ENCODE data around the gene CCR5AS.
"Not testable (repeated sequence)": the region's sequence is repeated elsewhere in the genome, so short reads cannot be mapped to it uniquely, and the experiment has no call there.

Gene CCR5AS

GRCh38 chr3:46431905-46432304 is 25.0 kb upstream of the CCR5AS start:
- DNase-seq (ENCODE audit: missing footprints); ATAC-seq; intact Hi-C loops (cut with DNase I): not testable (repeated sequence)

GRCh38 chr3:46430879-46431278 is 24.0 kb upstream of the CCR5AS start:
- DNase-seq (ENCODE audit: missing footprints); ATAC-seq; intact Hi-C loops (cut with DNase I): not testable (repeated sequence)

- DNase-seq (ENCODE audit: missing footprints) (no peak), ATAC-seq (no peak)
- intact Hi-C loops (cut with DNase I) = loop anchor here (5.0 kb wide), 1 partner anchor 152 kb away; no protein-coding TSS in a partner anchor
Observed at GRCh38 chr3:46429671-46430070, 22.8 kb upstream of the CCR5AS start.

- intact Hi-C loops (cut with DNase I) = loop anchor here (5.0 kb wide), 1 partner anchor 152 kb away; no protein-coding TSS in a partner anchor
- no peak for ATAC-seq
- DNase-seq (ENCODE audit: missing footprints) = no peak
Observed at GRCh38 chr3:46429250-46429649, 22.4 kb upstream of the CCR5AS start.

GRCh38 chr3:46427916-46428833 is 21.3 kb upstream of the CCR5AS start:
- ATAC-seq = peak; percentile 98
- no peak for DNase-seq (ENCODE audit: missing footprints)
- intact Hi-C loops (cut with DNase I) = loop anchor here (5.0 kb wide), 1 partner anchor 151 kb away; no protein-coding TSS in a partner anchor

- not testable (repeated sequence) for DNase-seq (ENCODE audit: missing footprints); ATAC-seq
- intact Hi-C loops (cut with DNase I) = loop anchor here (5.0 kb wide), 1 partner anchor 150 kb away; no protein-coding TSS in a partner anchor
Observed at GRCh38 chr3:46427404-46427803, 20.5 kb upstream of the CCR5AS start.

- not testable (repeated sequence) for ATAC-seq
- intact Hi-C loops (cut with DNase I) = loop anchor here (5.0 kb wide), 1 partner anchor 149 kb away; no protein-coding TSS in a partner anchor
Observed at GRCh38 chr3:46426476-46426875, 19.6 kb upstream of the CCR5AS start.

GRCh38 chr3:46423588-46423987 is 16.7 kb upstream of the CCR5AS start:
- intact Hi-C loops (cut with DNase I) = no loop called here
- DNase-seq (ENCODE audit: missing footprints) = no peak
- no peak for ATAC-seq

More at GRCh38 chr3:46426476-46426875, 19.6 kb upstream of the CCR5AS start:
- not testable (repeated sequence) for DNase-seq (ENCODE audit: missing footprints)

GRCh38 chr3:46422617-46423016 is 15.8 kb upstream of the CCR5AS start:
- DNase-seq (ENCODE audit: missing footprints) = no peak
- intact Hi-C loops (cut with DNase I) = no loop called here
- no peak for ATAC-seq

GRCh38 chr3:46420931-46421330 is 14.1 kb upstream of the CCR5AS start:
- ATAC-seq (no peak), DNase-seq (ENCODE audit: missing footprints) (no peak)
- intact Hi-C loops (cut with DNase I) = no loop called here

GRCh38 chr3:46419816-46420215 is 12.9 kb upstream of the CCR5AS start:
- ATAC-seq (no peak), DNase-seq (ENCODE audit: missing footprints) (no peak)
- intact Hi-C loops (cut with DNase I) = no loop called here

GRCh38 chr3:46417841-46418611 is 11.2 kb upstream of the CCR5AS start:
- intact Hi-C loops (cut with DNase I) = no loop called here
- DNase-seq (ENCODE audit: missing footprints) = no peak
- no peak for ATAC-seq

GRCh38 chr3:46416811-46417510 is 10.1 kb upstream of the CCR5AS start:
- peak; percentile 51 for ATAC-seq
- intact Hi-C loops (cut with DNase I) = no loop called here
- no peak for DNase-seq (ENCODE audit: missing footprints)

- no peak for DNase-seq (ENCODE audit: missing footprints)
- no peak for ATAC-seq
- intact Hi-C loops (cut with DNase I) = no loop called here
Observed at GRCh38 chr3:46416125-46416810, 9.4 kb upstream of the CCR5AS start.

- DNase-seq (ENCODE audit: missing footprints) = no peak
- intact Hi-C loops (cut with DNase I) = no loop called here
- no peak for ATAC-seq
Observed at GRCh38 chr3:46414739-46415138, 7.9 kb upstream of the CCR5AS start.

- DNase-seq (ENCODE audit: missing footprints) (no peak), ATAC-seq (no peak)
- intact Hi-C loops (cut with DNase I) = no loop called here
Observed at GRCh38 chr3:46413951-46414350, 7.1 kb upstream of the CCR5AS start.

GRCh38 chr3:46412786-46413298 is 6.0 kb upstream of the CCR5AS start:
- no peak for ATAC-seq
- DNase-seq (ENCODE audit: missing footprints) = no peak
- intact Hi-C loops (cut with DNase I) = no loop called here

- intact Hi-C loops (cut with DNase I) = no loop called here
- ATAC-seq (no peak), DNase-seq (ENCODE audit: missing footprints) (no peak)
Observed at GRCh38 chr3:46411271-46411670, 4.4 kb upstream of the CCR5AS start.

All from Right ventricle myocardium inferior (tissue), 1 donor.